SIG-M5 treated with dmso at 0.1 percent for 504 hours (cell line): ENCODE results near the gene ZFAND3.

Experiments used
- DNase-seq: peaks from one replicate; lab custom pipeline; 2025; ENCODE audit not compliant: unreplicated experiment; lab: John Stamatoyannopoulos, UW

ZFAND3 gene

DNA sequence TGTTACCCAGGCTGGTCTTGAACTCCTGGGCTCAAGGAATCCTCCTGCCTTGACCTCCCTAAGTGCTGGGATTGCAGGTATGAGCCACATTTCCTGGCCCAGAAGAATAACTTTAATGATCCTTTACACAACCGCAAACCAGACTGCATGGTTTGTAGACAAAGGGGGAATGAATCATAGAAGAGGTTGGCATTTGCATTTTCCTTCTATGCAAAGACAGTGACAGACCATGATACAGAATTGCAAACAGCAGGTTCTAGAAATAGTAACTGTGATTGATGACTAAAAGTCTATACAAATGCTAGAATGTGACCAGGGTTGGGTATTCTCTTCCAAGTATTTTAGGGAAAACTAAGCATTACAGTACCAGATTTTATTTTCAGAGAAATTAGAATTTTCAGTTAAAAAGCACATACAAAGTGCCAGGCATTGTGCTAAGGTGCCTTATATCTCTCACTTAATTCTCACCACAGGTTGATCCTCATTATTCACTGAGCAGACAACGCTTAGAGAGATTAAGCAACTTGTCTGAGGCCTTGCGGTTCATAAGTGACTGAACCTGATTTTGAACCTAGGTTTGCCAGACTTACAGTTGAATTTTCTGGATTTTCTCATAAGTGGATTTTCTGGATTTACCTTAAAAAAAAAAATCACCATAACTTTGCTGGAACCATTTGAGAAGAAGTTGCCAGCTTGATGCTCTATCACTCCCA lies 146.6 kb downstream of the ZFAND3 start:
- no peak for DNase-seq

DNA sequence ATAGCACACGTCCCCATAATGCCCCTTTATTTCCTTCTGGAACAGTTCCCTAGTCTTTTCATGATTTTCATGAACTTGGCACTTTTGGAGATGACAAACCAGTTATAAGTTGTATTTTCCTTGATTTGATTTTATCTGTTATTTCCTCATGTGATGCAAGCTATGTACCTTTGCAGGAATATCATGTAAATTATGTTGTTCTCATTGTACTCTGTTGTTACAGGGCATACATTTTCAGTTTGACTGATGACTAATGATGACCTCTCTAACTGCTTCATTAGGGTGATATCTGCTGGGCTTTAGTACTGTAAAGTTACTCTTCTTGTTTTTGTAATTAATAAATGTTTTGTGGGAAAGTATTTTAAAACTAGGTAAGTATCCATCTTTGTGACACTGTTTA lies 147.3 kb downstream of the ZFAND3 start:
- DNase-seq: no peak

DNA sequence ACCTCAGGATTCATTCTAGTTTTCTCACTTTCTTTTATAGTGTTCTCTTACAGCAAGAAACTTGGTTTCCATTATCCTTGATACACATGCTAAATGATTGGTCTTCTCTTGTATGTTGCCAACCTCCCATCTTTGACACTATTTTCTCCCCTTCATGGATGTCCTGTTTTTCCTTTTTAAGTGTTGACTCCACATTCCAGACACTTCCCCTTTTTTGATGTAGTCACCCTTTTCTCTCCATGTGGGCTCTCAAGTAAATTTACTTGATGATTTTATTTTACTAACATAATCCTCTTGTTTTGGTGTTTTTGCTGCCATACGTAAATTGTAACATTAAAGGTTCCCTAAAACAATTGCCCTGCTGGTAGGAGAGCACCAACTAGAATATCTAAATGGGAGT lies 148.1 kb downstream of the ZFAND3 start:
- no peak for DNase-seq

GRCh38 chr6:37971266-37971665 lies 151.7 kb downstream of the ZFAND3 start:
- DNase-seq: no peak

GRCh38 chr6:37971711-37972390 lies 152.3 kb downstream of the ZFAND3 start:
- no peak for DNase-seq

DNA sequence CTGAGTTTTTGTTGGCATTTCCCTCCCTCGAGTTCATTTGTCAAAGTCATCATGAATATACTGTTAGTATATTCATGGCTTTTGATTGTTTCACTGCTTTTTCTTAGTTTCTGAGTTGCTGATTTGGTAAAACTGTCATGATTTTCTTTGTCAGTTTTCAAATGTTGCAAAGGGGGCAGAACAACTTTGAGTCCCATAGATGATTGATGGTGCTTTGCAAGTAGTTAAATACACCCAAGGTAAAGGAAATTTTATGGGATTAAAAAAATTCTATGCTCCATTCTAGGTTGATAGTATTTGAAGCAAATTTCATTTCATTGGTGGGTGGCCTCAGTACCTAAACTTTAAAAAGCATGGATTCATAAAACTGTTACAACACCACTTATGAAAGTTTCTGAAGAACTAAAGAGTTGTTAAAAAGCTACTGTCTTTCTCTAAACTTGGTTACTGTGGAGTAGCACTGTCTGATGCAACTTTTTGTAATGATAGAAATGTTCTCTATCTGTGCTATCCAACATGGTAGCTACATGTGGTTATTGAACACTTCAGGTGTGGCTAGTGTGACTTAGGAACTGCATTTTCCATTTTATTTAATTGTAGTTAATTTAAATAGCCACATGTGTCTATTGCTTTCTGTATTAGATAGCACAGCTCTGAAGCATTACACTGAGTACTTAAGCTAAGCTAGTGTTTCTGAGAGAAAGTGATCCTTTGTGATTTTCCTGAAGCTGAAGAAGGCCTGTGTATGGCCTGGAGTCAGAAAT lies 153.6 kb downstream of the ZFAND3 start:
- no peak for DNase-seq

DNA sequence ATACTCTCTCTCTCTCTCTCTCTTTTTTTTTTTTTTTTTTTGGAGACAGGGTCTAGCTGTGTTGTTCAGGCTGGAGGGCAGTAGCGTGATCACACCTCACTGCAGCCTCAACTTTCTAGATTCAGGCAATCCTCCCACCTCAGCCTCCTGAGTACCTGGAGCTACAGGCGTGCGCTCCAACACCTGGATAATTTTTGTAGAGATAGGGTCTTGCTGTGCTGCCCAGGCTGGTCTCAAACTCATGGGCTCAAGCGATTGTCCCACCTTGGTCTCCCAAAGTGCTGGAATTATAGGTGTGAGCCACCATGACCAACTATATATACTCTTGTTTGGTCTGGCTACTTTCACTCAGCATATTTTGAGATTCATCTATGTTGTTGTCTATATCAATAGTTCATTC lies 154.9 kb downstream of the ZFAND3 start:
- DNase-seq: no peak

GRCh38 chr6:37974943-37975342 lies 155.4 kb downstream of the ZFAND3 start:
- DNase-seq: no peak

DNA sequence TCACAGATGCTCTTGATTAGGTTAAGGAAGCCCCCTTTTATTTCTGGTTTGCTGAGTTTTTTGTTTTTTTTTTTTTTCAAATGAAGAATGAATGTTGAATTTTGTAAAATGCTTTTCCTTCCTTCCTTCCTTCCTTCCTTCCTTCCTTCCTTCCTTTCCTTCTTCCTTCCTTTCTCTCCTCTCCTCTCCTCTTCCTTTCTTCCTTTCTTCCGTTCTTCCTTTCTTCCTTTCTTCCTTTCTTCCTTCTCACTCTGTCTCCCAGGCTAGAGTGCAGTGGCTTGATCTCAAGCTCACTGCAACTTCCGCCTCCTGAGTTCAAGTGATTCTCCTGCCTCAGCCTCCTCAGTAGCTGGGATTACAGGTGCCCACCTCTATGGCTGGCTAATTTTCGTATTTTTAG lies 158.2 kb downstream of the ZFAND3 start:
- no peak for DNase-seq

DNA sequence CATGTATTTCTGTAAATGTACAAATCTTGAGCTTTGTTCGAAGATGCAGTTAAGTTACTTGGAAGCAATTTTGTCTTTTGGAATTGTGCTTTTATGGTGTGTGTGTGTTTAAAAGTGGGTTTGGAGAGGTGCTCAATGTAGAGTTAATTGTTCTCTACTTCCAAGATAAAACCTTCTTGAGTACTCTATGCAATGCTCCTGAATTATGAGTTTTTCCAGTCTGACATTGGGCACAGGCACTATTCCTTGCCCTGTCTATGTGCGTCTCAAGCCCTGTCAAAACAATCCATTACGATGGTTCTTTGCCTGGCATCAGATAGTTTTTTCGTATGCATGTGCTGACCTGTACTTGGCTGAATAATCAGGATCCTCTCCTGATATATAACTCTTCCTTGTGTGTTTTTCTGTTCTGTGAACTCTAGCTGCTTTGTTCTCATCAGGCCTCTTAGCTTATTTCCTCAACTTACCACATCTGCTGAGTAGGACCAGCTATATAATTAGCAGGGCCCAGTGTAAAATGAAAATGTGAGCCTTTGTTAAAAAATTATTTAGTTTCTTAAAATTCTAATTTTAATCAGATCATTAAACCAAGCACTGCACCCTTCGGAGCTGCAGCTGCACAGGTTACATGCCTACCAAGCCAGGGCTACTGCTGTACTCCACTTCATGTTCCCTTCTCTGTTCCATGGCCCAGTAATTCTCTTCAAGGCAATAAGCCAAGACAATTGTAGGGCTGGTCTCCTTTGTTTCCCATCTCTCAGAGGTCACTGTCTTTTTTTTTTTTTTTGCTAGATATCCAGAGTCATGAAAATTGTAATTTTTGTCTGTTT lies 160.1 kb downstream of the ZFAND3 start:
- DNase-seq: no peak

GRCh38 chr6:37980222-37980595 lies 160.7 kb downstream of the ZFAND3 start:
- no peak for DNase-seq

DNA sequence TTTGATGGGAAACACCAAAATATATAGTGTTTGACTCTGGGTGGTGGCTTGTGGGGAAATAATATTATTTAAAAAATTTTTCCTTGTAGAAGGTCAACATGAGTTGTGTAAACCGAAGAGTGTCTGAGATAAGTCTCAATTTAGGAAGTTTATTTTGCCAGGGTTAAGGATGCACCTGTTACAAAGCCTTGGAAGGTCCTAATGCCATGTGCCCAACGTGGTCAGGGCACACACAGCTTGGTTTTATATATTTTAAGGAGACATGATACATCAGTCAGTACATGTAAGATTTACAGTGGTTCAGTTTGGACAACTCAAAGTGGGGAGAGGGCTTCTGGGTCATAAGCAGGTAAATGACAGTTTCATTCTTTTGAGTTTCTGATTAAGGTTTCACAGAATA lies 162.1 kb downstream of the ZFAND3 start:
- DNase-seq: no peak

DNA sequence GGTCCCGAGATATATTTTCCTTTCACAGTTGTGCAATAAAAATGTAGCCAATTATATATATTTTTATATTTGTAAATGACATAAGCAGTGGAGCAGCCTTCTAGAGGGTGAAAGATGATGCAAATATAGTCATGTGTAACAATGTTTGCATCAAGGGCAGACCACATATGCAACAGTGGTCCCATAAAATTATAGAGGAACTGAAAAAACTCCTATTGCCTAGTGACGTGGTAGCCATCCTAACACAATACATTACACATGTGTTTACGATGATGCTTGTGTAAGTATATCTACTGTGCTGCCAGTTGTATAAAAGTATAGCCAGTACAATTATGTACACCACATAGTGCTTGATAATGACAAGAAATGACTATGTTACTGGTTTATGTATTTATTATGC lies 162.8 kb downstream of the ZFAND3 start:
- DNase-seq: peak; percentile 78

DNA sequence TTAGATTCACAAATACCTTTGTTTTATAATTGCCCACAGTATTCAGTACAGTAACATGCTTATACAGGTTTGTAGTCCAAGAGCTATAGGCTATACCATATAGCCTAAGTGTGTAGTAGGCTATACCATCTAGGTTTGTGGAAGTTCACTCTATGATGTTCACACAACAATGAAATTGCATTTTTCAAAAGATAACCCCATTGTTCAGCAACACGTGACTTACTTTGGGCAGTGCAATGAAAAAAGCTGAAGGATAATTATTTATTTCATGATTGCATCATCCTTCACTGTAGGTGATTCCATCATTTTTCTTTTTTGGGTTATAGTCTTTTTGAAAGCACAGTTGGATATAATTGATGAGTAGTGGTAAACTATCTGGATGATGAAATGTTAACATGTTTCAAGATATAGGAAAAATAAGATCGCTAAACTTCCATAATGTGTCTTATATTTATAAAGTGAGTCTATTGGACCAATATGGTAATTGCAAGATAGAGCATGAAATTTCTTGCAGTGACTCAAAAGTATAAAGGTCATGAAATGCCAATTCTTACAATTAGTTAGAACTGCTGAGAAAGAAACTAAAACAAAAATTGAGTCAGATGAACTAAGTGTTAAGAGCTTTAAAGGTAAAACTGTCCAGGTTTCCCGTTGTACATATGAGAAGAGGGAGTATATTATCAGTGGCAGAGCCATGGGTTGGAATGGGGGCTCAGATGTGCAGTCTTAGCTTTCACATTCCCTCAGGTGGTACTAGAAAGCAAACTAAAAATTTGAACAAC lies 164.4 kb downstream of the ZFAND3 start:
- DNase-seq: no peak

- DNase-seq: no peak
Measured at GRCh38 chr6:37984578-37984977, 165.1 kb downstream of the ZFAND3 start.

DNA sequence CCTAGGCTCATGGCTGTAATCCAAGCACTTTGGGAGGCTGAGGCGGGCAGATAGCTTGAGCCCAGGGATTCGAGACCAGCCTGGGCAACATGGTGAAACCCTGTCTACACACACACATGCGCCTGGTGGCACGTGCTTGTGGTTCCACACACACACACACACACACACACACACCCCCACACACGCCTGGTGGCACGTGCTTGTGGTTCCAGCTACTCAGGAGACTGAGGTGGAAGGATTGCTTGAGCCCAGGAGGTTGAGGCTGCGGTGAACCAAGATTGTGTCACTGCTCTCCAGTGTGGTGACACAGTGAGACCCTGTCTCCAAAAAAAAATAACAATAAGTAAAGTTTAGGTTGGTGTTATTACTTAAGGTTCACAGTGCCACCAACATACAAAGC lies 165.8 kb downstream of the ZFAND3 start:
- DNase-seq: peak; percentile 23

DNA sequence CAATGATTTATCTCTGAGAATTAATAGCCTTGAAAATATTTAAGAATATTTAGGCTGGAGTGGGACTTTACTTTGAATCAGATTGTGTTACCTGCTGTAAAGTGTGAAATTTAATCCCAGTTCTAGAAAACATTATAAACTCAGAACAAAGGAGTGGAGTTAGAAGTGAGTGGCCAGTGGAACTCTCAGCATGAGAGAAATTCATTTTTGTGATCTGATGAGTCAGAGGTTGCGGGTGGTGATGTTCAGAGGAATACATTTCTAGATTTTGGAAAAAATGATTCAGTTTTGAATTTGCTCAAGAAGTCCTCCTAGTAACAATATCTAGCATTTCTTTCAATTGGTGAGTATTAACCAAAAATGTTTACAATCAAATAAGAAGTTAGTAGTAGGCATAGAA lies 167.5 kb downstream of the ZFAND3 start:
- no peak for DNase-seq

DNA sequence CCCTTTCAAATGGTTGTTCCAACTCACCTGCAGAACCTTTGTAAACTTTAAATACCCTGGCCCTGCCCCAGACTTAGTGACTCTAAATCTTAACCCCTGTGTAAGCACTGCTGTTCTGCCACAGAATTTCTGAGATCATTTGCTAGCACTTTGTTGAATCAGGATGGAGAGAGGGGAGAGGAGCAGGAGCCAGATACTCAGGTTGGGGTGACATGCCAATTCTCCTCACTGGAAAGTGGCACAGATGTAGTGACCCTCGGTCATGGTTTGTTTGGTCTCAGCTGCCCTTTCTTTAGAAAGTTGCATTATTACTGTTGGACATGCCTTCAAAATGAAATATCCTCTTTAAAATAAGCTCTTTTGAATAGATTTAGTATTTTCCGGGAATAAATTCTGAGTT lies 168.0 kb downstream of the ZFAND3 start:
- DNase-seq: no peak

DNA sequence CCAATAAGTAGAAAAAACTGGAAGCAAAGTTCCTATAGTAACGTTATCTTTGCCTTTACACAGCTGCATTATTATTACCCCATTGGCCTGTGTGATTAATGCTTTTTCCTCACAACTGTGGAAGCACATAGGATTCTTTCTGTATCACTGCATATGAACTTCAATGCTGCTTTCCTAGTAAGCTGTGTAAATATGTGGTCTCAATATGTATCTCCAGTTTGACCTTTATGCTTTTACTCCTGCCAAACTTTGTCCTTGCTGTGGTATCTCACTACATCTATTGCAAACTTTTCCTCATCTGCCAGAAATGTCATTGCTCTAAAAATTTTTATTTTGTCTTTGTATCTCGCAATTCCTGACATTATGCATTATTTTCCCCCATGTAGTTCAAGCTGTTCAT lies 168.6 kb downstream of the ZFAND3 start:
- no peak for DNase-seq

DNA sequence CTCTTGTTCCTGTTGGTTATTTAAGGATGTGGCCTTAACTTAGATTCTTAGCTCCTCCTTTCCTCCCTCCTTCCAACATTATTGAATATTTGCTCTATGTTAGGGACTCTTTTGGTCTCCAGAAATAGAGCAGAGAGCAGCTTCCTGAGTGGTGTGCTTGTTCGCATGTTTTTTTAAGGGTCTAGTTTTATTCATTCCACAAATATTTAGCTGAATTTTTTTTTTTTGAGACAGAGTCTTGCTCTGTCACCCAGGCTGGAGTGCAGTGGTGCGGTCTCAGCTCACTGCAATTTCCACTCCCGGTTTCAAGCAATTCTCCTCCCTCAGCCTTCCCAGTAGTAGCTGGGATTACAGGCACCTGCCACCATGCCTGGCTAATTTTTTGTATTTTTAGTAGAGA lies 169.2 kb downstream of the ZFAND3 start:
- no peak for DNase-seq
